Measurements from ENCODE around the gene TRIM52. TPM values are rescaled to one million over a fixed set of nuclear protein-coding genes. Genes with fewer than 3 reads are reported as not detected.

Gene TRIM52
- total RNA-seq, 1 donor from 2014 or later: 8.0 TPM

- DNase-seq: peak; percentile 41
Observed at GRCh38 chr5:181255836-181256578, 4.9 kb downstream of the TRIM52 start.

- DNase-seq: no peak
Observed at GRCh38 chr5:181255276-181255675, 5.7 kb downstream of the TRIM52 start.

GRCh38 chr5:181248277-181248676 is 12.7 kb downstream of the TRIM52 start:
- no peak for DNase-seq

DNA sequence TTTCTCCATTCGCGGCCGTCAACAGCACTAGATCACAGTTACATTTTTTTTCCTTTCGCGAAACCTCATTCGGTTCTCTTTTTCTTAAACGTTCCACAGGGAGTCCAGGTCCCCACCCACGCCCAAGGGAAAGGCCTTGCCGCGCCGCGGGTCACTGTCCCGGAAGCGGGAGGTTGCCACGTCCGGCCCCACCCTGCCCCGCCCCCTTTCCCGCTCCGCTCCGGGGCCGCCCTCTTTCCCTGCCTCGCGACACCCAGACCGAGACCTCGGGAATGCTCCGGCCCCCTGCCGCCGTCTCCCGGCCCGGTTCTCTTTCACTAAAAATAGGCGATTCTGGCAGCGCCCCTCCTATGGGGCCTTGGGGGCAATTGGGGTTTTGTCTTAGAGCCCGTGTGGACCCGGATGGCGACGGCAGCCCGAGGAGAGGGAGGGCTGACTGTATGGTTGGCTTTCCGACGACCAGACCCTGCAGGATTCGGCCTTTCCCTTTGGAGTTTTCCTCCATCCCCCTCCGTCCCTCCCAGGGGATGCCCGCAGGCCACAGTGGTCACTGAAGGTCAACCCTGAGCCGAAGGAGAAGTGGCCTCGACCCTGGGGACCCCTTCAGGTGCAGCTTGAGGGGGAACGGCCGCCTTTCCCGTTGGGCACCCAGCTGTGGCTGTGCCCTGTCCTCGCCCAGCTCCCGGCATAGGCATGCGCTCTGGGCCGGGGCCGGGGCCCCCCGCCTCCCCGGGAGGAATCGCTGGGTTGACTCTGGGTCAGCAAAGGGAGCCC is 14.5 kb downstream of the TRIM52 start:
- peak; percentile 95 for DNase-seq

- no peak for DNase-seq
Observed at GRCh38 chr5:181245427-181246275, 15.3 kb downstream of the TRIM52 start.

- peak; percentile 98 for DNase-seq
Observed at GRCh38 chr5:181243564-181244343, 17.2 kb downstream of the TRIM52 start, which contains the start of gene RACK1. Gene RACK1 (minus strand): TSS chr5:181243906. CDS start chr5:181243800, 106 bp downstream.

- no peak for DNase-seq
Observed at GRCh38 chr5:181243018-181243563, 17.9 kb downstream of the TRIM52 start.

DNA sequence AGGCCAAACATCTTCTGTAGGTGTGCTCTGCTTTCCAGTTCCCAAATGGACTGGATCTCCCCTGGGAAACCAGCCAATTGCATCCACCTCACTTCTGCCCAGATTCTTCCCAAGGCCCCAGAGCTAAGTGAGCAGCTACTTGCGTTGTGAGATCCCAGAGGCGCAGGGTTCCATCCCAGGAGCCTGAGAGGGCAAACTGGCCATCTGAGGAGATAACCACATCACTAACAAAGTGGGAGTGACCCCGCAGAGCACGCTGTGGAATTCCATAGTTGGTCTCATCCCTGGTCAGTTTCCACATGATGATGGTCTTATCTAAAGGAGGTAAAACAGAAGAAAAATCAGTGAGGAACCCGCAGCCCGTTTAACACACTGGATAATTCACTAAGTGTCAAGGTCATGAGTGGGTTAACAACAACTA is 18.9 kb downstream of the TRIM52 start:
- no peak for DNase-seq

DNA sequence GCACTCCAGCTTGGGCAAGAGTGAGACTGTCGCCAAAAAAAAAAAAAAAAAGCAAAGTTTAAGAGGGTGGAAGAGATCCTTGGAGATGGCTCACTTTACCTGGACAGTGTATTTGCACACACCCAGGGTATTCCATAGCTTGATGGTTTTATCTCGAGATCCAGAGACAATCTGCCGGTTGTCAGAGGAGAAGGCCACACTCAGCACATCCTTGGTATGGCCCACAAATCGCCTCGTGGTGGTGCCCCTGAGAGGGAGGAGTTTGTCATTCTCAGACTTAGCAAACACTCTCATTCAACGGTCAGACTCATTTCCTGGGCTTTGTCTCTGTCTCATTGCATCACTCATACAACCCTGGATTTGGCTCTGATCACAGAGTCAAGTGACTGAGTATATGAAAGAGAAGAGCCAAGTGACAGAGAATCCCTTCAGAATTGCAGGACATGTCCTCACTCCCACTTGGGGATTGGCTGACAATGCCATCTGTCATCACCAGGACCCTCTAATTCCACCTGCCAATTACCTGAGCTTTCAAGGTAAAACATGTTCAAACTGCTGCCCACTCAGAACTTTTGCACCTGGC is 19.5 kb downstream of the TRIM52 start:
- DNase-seq: no peak

DNA sequence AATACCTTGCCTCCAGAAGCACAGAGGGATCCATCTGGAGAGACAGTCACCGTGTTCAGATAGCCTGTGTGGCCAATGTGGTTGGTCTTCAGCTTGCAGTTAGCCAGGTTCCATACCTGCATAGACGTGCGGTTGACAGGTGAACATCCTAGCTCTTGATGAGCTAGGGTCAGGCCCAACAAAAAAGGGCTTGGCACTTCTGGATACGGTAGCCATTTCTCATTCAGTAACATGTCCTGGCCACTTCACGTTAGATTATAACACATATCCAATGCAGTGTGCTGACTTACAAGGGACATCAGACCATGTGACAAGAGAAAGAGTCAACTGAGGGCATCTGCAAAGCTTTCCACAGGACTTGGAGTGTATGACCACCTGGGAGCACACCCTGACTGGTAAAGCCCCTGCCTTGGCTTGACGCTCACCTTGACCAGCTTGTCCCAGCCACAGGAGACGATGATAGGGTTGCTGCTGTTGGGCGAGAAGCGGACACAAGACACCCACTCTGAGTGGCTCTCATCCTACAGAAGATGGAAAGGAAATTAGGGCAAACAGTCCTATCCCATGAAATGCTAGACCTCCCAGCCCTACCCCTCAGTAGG is 21.8 kb downstream of the TRIM52 start:
- DNase-seq: no peak

DNA sequence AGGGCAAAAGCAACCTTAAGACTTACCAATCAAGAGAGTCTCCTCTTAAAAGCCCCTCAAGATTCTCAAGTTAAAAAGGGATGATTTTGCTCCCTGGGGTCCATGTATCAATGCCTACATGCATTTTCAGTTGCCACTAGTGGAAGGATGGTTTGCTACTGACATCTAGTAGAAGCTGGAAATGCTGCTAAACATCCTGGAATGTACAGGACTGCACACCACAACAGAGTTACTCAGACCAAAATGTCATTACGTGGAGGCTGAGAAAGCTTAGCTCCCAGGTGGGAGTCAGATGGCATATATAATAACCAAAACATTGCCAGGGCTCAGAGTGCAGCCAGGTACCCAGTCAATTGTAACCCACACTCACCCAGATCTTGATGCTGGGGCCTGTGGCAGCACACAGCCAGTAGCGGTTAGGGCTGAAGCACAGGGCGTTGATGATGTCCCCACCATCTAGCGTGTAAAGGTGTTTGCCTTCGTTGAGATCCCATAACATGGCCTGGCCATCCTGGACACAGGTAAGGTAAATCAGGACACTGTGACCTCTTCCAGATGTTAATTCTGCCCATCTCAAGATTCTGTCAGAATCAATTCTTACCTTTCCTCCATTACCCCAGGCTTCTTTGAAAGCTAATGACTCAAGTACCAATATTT is 23.1 kb downstream of the TRIM52 start:
- no peak for DNase-seq

- DNase-seq: no peak
Observed at GRCh38 chr5:181236954-181237641, 23.8 kb downstream of the TRIM52 start.

GRCh38 chr5:181236471-181236870 is 24.5 kb downstream of the TRIM52 start:
- DNase-seq: no peak

GRCh38 chr5:181235689-181236366 is 25.1 kb downstream of the TRIM52 start:
- no peak for DNase-seq

DNA sequence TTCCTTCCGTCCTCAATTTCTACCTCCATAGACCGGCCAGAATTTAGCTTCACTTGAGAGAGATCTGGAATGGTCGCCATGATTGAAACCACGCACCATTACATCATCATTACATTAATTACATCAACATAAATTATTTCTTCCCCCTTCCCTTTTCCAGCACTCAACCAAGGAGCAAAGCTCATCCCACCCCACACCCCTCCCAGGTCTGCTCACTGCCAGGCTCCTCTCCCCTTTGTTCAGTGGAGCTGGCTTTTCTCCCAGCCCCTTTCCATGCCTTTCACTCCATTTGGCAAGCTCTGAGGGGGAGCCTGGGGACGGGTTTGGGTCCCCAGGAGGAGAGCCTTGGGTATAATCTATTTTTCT is 25.6 kb downstream of the TRIM52 start:
- DNase-seq: no peak

DNA sequence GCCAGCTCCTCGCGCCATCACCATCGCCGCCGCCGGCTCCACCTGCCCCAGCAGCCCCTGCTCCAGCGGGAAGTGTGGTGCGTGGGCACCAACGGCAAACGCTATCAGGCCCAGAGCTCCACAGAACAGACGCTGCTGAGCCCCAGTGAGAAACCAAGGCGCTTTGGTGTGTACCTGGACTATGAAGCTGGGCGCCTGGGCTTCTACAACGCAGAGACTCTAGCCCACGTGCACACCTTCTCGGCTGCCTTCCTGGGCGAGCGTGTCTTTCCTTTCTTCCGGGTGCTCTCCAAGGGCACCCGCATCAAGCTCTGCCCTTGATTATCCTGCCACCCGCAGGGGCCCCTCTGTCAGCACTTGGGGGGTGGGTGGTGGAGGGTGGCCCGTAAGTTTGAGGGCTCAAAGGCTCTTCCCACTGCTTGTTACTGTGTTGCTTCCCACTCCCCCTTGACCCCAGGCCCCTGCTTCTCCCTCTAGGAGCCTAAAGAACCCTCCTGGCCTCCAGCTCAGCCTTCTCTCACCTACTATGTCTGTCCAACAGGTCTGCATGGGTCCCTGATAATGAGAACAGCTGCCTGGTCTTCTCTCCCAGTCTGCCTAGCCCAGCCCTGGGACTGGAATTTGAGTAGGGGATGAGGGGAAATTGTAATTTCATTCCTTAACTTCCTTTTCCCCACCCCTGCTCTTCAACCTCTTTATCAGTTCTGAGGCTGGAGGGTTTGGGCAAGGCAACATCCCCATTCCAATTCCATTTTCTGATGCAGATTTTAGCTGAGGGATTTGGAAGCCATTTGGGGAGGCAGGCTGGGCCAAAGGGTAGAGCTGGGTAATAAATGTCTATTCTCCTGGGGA is 26.3 kb downstream of the TRIM52 start:
- DNase-seq: no peak

GRCh38 chr5:181233801-181234454 is 27.0 kb downstream of the TRIM52 start:
- no peak for DNase-seq

Measured in tongue (tissue), 2 donors.